Stimulated activated CD4-positive, alpha-beta T cell treated with anti-CD3 and anti-CD28 coated beads, Interleukin-12 subunit alpha, Interleukin-12 subunit beta, amount 100 ng/mL, for 4 hours (primary cell): Measurements from ENCODE around the gene UVRAG.
"Not testable (repeated sequence)": the region's sequence is repeated elsewhere in the genome, so short reads cannot be mapped to it uniquely, and the experiment has no call there.

ENCODE experiments used
- DNase-seq: peaks from one replicate; pipeline ENCODE4 v3.0.0-alpha.2; 2020

The UVRAG gene

GRCh38 chr11:75849894-75850293 lies 34.9 kb downstream of the UVRAG start:
- DNase-seq, result no peak

GRCh38 chr11:75850787-75851186 lies 35.8 kb downstream of the UVRAG start:
- DNase-seq, result no peak

GRCh38 chr11:75851203-75851602 lies 36.2 kb downstream of the UVRAG start:
- DNase-seq, result no peak

GRCh38 chr11:75852406-75853017 lies 37.5 kb downstream of the UVRAG start:
- no peak for DNase-seq

- DNase-seq, result not testable (repeated sequence)
Measured at GRCh38 chr11:75853563-75853962, 38.6 kb downstream of the UVRAG start.

GRCh38 chr11:75853971-75854370 lies 39.0 kb downstream of the UVRAG start:
- DNase-seq, result no peak

- DNase-seq, result no peak
Measured at GRCh38 chr11:75855206-75855605, 40.2 kb downstream of the UVRAG start.

DNA sequence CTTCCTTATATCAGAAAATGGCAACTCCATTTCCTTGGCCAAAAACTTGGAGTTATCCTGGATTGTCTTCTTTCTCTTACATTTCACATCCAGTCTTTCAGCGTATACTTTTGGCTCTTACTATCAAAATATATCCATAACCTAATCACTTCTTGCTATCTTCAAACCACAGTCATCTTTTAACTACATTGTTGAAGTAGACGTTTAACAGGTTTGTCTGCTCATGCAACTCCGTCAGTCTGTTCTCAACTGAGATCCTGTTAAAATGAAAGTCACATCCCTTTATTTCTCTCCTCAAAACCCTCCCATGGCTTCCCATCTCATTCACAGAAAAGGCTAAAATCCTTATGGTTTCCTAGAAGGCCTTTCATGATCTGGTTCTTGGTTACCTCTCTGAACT lies 41.9 kb downstream of the UVRAG start:
- DNase-seq, result no peak

- no peak for DNase-seq
Measured at GRCh38 chr11:75858042-75858441, 43.0 kb downstream of the UVRAG start.

DNA sequence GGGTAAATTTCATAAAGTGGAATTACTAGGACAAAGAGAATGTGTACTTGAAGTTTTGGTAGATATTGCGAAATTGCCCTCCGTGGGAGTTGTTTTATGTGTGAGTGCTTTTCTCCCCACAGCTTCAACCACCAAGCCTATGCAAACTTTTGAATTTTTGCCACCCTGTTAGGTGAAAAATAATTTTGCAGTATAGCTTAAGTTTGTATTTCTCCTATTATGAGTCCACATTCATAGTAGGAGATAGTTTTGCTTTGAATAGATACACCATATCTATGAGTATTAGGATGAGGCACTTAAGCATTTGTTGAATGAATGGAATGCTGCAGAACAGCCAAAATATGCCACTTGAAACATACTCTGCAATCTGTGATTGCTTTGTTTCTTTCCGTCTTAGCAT lies 43.6 kb downstream of the UVRAG start:
- no peak for DNase-seq

GRCh38 chr11:75859614-75860013 lies 44.6 kb downstream of the UVRAG start:
- DNase-seq, result no peak

GRCh38 chr11:75862437-75862836 lies 47.4 kb downstream of the UVRAG start:
- no peak for DNase-seq

GRCh38 chr11:75867778-75868374 lies 52.9 kb downstream of the UVRAG start:
- DNase-seq, result peak; percentile 21

GRCh38 chr11:75868990-75869389 lies 54.0 kb downstream of the UVRAG start:
- DNase-seq, result no peak

- no peak for DNase-seq
Measured at GRCh38 chr11:75869661-75870455, 54.8 kb downstream of the UVRAG start.

DNA sequence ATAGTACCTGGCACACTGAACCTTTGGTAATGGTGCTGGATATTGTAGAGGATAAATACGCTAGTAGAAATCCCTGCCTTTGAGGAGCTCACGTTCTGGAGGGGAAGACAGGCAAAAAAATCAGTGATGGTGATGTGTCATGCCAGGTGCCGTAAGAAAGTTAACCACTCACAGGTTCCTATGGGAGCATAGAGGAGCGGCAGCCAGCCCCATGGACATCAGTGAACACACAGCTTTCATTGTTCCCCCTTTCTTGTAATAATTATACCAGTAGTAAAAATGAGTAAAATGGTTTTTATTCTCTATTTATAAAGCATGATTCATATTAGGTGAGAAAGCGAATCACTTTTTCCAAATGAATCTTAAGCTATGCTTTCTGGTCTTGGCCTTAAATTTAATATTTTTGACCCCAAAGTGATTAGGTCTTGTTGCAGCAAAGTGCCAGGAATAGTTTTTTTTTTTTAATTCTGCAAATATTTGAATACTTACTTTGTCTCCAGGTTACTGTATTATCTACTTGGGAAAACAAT lies 57.9 kb downstream of the UVRAG start:
- DNase-seq, result no peak

DNA sequence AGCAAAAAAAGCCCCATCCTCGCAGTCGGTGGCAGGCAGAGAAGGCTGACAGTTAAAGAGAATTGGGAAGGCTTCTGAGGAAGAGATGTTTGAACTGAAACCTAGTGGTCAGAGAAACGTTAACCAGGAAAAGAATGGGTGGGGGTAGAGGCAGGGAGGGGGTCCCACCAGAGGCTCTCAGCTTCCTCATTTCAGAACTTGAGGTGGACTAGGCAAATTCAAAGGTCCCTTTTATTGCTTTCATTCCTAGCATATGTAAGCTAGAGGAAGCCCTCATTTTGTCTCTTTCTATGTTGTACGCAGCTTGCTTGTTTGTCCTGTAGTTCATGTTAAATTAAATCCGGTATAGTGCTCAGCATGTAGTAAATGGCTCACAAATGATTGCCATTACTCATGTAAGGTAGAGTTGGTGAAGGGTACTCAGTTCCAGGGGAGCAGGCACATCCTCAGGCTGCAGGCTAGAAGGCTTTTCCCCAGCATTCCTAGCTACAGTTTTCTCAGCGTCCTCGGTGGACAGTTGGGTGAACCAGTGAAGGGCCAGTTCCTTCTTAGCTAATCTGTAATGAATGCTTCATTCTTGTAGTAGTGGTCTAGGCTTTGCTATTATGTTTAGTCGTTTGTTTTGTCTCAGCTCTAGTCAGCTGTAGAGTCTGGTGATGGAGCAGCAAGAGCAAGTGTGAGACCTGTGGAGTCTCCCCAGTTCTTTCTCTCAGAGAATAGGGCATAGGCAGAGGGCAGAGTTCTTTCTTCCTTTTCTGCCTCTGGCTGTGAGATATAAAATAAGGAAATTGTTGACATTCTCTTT lies 58.6 kb downstream of the UVRAG start:
- DNase-seq, result no peak

- no peak for DNase-seq
Measured at GRCh38 chr11:75874684-75875341, 59.8 kb downstream of the UVRAG start.

DNA sequence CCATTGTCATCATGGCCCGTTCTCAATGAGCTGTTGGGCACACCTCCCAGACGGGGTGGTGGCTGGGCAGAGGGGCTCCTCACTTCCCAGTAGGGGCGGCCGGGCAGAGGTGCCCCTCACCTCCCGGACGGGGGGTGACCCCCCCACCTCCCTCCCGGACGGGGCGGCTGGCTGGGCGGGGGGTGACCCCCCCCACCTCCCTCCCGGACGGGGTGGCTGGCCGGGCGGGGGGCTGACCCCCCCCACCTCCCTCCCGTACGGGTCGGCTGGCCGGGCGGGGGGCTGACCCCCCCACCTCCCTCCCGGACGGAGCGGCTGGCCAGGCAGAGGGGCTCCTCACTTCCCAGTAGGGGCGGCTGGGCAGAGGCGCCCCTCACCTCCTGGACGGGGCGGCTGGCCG lies 62.3 kb downstream of the UVRAG start:
- DNase-seq, result not testable (repeated sequence)

- DNase-seq, result not testable (repeated sequence)
Measured at GRCh38 chr11:75877931-75878330, 62.9 kb downstream of the UVRAG start.

- DNase-seq, result no peak
Measured at GRCh38 chr11:75878933-75879332, 63.9 kb downstream of the UVRAG start.

GRCh38 chr11:75879737-75880136 lies 64.7 kb downstream of the UVRAG start:
- DNase-seq, result no peak

- DNase-seq, result not testable (repeated sequence)
Measured at GRCh38 chr11:75880343-75880742, 65.3 kb downstream of the UVRAG start.
